HG03439 (cell line): ENCODE results near the gene DMD.

Experiments used
- ATAC-seq: cut with Tn5 transposase; IDR thresholded peaks from one replicate; pipeline ENCODE4 v1.9.1; 2021; ENCODE audit warnings: mild to moderate bottlenecking, moderate library complexity; ENCODE audit not compliant: unreplicated experiment

The DMD gene

DNA sequence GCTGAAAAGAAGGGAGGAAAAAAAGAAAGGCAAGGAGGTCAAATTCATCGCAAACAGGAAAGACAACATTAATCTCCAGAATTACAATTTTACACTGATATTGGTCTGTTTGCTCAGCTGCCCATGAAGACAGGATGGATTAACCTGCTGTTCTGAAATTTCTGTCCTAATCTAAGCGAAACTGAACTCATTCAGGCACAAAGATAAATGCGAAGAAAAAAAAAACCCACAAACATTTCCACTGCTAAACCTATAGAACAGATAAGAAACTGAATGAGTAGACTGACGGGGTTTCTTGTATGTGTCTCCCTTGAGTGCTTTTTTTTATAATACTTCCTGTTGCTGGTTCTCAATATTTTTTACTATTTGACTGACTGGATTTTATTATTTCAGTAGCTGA, 1887.7 kb downstream of the DMD start:
- ATAC-seq: no peak

DNA sequence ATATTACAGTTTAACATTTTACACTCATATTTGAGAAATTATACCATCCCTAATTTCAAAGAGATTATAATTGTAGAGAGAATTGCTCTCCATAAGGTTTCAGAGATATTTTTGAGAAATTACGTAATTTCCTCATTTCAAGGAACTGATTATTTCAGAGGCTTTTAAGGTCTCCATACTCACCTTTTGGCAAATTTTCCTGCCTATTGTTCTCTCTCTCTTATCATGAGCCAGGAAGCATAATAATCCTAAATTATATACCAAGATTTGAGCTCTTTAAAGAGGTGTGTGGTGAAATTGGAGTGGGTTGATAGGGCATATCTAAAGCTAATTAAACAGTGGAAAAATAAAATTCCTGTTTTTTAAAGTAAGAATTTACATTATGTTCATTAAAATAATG, 1890.6 kb downstream of the DMD start:
- no peak for ATAC-seq

DNA sequence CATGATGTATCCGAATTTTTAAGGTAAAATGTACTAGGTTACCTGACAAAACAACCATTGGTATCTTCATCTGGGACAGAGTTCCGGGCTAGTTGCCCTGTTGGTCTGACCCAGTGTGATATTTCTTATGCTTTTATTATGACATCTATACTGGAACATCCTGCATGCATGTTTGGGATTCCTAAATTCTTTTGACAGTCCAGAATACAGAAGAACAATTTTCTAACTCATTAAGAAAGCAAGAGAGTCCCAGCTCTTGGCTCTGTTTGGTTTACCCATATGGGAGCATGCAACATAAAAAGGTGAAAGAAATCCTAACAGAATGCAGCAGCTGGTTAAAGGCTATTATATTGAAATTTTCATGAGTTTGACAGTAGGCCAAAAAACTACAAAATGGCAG, 1891.8 kb downstream of the DMD start:
- ATAC-seq: no peak

DNA sequence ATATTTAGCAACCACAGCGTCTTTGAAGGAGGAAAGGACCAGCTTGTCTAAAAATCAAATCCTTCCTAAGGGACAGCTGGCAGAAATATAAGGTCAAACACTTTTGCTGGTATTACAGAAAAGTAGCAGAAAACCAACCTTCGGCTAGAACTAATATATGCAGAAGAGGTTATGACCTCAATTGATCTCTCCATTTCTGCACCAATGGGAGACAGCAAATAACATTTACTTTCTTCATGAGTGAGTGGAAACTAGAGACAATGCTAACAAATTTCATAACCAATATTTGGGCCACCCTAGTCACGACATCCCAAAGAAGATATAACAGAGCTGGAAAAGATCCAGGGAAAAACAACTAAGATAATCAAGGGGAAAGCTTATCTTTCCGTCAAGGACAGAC, 1892.5 kb downstream of the DMD start:
- ATAC-seq: no peak

DNA sequence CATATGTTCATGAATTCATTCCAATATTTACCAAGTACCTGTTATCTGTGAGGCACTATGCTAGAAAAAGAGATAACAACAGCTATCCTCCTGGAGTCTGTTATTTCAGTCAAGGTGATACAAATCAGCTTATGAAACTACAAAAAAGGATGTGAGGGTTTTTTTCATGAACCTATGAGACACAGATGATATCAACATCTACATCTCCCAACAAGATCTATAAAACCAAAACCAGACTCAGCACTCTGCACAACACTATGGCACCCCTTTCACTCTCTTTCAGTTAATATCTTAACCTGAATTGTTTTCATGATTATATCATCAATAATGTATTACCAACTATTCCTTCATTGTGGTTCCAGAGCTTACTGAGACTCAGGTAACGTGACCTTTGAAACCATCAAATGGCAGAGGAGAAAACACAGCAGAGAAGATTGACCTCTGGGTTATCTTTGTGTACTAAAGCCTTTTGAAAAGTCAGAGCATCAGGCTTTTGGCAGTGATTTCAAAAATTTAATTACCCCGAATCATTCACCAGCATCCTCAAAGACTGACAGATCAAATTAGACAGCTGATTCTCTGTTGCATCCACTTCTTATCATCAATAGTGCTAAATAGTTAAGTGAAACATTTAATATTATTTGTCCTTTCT, 1894.9 kb downstream of the DMD start:
- no peak for ATAC-seq

DNA sequence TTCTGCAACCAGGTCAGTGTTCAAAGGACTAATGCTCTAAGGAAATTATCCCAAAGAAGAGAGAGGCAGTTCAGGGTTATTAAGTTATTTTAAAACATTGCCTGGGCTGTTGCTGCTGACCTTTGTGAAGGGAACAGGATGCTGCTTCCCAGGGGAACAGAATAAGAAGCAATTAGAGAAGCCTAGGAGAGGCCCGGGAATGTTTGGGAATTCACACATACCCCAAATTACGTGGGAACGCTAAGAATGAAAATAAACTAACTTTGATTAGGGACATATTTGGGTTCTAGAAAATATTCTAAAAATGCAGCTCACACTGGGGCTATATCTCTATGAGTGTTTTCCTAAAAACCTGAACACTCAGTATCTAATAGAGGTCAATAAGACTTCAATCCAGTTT, 1896.4 kb downstream of the DMD start:
- no peak for ATAC-seq

DNA sequence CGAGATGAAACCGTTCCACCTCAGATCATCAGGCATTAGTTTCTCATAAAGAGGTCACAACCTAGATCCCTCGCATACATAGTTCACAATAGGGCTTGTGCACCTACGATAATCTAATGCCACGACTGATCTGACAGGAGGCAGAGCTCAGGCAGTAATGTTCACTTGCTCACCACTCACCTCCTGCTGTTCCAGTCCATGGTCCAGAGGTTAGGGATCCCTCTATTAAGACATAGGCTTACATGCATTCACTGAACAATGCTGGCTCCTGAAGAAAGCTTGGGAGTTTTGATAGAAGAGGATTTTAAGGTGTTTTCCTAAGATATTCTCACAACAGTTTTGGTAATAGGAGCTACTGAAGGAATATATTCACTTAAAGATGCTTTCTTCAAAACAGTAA, 1903.4 kb downstream of the DMD start:
- ATAC-seq: no peak

DNA sequence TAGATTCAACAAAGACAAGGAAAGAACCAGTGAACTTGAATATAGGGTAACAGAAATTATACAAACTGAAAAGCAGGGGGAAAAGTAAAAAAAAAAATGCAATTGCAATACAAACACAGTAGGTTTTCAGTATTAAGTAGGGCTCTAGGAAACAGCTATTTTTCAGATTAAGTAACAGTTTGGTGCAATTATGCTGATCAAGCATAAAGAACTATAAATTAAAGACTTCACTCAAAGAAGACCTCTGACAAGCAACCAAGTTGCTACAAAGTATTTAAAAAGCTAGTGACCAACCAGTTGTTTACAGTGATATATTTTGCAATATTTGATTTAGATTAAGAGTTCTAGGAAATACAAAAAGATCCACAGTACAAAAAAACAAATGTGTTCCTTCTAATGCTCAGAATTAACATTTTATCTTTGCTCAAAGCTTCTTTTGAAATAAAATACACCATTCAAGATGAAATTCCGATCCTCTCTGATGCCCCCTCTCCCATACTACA, 1908.7 kb downstream of the DMD start:
- ATAC-seq: no peak

DNA sequence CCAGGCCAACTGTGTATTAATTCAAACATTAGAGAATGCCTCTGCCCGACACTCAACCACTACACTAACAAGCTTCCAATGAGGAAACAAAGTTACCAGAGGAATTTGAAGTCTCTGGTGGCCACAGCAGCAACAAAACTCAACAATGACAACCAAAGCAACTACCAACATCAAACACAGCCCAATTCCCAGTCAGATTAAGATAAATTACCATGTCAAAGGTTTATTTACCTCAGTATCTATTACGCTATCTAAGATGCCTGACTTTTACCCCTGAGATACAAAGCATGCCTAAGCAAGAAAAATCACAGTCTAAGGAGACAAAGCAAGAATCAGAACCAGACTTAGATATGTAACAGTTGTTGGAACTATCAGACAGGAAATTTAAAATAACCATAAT, 1909.4 kb downstream of the DMD start:
- no peak for ATAC-seq

DNA sequence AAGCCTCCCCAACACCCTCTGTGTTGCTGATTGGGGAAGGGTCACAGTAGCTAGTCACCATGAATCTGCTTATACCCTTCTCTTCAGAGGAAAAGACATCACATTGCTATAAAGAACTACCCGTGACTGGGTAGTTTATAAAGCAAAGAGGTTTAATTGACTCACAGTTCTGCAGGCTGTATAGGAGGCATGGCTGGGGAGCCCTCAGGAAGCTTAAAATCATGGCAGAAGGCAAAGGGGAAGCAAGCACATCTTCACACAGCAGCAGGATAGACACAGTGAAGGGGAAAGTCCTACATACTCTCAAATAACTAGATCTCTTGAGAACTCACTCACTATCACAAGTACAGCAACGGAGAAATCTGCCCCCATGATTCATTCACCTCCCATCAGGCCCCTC, 1910.1 kb downstream of the DMD start:
- ATAC-seq: no peak

DNA sequence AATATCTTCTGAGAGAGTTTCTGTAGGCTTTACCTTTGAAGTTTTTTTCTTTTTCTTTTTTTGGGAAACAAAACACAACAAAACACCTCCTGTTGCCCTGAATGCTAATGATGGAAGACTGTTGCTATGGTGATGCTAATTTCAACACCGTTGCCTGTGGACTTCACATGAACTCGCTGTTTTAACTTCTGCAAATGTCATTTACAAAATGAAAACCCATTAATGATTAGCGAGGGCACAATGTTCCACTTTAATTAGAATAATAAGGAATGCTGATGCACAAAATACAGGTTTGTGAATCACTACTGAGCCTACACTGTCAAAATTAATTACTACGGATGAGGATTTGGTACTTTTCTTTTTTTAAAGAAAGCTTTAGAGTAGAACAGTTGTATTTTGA, 1912.4 kb downstream of the DMD start:
- no peak for ATAC-seq

DNA sequence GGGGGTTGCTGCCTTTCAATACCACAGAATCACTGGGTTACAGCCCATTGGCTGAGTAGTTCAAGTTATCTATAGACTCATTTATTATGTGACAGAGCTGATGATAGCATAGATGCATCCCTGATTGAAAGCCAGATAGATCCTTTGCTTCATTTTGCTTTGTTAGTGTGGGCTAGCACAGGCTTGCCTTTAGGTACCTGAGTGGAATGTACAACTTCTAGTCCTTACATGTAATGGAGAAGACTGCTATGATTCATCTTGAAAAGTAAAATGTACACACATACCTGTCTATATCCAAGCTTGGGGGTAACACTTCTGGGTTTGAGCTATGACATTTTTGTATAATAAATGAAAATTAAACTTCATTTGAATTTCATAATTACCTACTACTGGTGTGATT, 1913.5 kb downstream of the DMD start:
- ATAC-seq: no peak

DNA sequence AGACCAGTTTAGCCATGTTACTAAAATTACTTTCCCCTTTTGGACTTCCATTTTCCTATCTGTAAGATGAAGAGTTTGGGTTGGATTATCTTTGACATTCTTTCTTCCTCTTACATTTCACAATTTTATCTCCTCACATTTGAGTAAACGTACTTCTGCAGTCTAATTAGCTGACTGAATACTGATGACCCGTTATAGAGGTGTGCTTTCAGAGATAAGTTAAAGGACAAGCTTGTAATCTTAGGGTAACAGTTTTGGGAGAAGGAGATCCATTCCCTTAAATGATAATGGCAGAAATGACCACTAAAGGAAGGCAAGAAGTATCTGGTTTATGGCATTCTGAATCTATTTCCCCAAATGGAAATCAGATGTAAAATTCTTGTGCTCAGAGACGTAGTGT, 1916.9 kb downstream of the DMD start:
- no peak for ATAC-seq

DNA sequence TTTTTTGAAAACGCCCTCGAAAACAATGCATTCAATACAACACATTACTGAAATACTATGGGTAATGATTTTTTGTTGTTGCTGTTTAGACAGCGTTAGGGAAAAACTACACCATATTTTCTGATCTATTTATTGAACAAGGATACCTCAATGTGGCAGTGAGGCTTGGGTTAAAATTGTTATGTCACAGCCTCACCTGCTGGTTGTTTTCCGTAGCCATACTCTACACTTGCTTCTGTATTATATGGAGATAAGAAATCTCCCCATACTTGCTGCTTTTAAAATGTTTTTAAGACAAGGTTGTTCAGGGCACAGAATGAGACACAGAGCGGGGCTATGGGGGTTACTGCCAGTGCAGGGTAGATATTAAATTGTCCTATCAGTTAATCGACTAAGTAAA, 1917.9 kb downstream of the DMD start:
- no peak for ATAC-seq

DNA sequence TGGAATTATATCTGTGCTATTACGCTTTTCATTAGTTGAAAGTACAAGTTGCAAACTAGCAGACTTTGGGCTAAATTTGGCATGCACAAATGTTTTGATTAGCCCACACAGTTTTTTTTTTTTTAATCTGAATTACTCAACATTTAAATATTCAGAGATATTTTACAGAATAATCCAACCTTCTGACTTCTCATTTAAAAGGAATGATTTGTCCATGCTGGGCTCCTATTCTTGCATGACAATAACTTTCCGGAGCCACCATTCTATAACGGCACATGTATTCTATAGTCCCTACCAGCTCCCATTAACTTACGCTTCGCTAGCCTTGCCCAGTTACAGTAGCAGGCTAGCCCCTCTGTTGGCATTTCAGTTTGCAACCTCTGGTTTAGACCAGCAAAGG, 1920.2 kb downstream of the DMD start:
- no peak for ATAC-seq

DNA sequence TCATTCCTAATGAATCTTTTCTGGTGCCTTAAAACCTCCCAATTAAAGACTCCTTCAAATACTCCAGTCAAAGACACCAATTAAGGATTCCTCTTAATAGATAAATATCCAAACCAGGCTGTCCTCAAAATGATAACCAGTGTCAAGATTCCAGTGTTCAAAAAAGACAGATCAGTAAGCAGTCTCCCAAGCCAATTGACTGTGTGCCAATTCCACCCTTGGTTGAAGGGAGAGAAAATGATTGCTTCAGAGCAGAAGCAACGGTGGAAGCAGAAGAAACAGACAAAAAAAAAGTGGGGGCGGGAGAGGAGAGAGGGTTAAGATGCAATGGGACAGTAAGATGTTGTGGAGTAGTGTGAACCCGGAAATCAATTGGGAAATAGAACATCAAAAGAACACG, 1923.5 kb downstream of the DMD start:
- ATAC-seq: no peak

DNA sequence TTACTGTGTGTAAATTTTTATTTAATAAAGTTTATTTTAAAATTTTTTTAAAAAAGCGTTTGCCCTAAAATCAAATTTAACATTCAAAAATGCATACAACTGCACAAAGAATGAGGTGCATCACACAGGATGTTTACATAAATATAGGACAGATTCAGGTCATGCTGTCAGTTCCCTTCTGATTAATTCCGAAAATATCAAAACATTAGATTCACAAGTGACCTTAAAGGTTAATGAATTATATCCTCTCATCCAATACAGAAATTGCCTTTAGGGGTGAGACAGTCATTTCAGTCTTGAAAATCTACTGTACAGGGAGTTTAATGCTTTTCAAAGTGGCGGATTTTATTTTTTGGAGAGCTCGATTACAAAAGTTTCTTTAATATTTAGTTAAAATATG, 1930.8 kb downstream of the DMD start:
- no peak for ATAC-seq

DNA sequence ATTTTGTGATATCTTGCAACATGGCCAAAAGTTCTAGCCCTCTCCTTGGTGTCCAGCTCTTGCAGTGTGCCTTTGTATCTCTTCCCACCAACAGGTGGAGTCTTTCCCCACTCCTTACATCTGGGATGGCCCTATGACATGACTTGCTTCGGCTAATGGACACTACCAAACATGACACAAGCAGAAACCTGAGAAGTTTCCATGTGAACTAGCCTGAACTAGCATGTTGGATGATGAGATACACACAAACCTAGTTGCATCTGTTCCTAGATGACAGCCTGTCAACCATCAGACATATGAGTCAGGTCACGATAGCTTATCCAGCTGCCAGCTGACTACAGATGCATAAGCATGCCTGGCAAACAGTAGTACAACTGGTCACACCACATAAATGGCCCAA, 1932.0 kb downstream of the DMD start:
- no peak for ATAC-seq

DNA sequence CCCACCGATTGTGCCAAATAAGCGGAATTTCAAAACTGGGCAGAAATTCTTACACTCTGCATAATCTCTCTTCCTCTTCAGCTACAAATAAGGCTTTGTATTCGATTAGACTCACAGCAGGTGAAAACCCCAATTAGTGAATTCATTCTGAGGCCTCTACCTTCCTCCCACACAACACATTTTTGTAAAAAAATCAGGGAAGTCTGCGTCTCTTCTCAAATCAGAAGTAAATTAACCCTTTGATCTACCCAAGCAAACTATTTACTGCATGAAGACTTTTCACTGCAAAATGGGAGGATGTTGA, 1938.9 kb downstream of the DMD start:
- no peak for ATAC-seq

DNA sequence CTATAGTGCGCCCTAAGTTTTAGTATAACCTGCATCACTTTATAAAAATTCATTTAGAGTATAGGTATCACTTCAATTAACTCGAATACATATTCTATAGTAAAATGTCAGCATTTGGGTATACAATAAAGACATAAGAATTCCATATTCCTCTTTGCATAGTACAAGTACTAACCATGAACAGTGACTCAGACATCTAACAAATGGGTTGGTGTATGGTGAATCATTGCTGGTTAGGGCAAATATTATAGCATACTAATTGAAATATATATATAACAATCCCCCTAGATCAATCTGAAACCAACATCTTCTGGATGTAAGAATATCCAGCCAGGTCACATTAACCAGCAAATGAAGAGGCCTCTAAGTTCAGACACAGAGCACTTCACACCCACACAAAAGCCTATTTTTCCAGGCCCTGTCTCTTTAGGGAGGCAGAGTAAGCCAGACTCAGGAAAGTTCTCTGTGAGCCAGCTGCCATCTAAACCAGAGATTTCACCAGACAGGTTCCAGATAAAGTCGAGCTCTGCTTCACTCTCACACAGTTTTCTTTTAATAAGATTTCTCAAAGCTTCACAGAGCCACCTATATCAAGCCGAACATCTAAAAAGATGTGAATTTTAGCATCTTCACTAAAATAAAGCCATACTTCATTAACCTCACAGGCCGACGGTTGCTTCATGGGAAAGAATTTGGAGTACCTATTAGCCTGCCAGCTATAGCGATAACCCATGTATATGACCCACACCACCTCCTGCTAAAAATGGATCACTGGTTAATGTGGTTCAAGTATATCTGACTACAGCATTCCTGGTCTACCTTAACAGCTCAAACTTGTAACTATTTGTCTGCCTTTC, 1939.5 kb downstream of the DMD start:
- no peak for ATAC-seq

DNA sequence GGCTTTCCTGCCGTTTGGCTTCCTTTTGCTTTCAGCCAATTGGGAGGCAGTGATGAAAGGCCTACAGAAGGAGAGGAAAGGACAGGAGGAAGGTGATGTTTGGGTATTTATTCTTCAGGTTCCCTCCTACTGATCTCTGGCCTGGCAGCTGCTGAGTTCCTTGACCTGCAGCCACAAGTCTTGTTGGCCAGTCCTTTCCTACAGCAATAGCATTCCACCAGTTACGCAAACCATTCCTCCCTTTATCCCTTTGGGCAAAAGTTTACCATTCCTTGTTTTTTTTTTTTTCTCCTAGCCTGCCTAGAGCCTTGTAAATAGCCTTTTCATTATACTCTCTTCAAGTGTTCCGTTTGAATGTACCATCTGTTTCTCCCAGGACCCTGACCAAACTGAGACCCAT, 1941.4 kb downstream of the DMD start:
- no peak for ATAC-seq

DNA sequence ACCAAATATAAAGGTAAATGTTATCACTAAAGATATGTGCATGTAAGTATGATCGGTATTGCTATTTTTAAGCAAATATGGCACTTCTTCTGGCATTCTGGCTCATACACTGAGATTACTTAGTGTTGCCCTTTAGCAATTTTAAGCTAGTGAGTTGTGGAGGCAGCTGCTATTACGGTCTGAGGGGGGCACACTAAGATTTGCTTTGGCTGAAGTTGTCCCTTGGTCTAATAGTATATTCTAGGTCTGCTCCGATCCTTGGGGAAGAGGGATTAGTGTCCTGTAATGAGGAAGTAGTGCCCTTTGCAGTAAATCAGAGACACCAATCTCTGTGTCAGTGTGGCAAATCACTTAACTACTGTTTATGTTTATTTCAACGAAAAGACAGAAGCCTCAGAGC, 1943.0 kb downstream of the DMD start:
- no peak for ATAC-seq
